ENCODE results near the gene KIF13A. TPM values are rescaled to one million over a fixed set of nuclear protein-coding genes. Genes with fewer than 3 reads are reported as not detected.

The KIF13A gene
- total and polyA plus RNA-seq, 2 donors from 2014 or later: 12.6 to 35.9 TPM

GRCh38 chr6:17855381-17855780 is 132.1 kb downstream of the KIF13A start:
- H3K27me3 ChIP-seq (ENCODE audit: control insufficient read depth, insufficient read depth, low read length): no peaks in the 10 kb centered on the region
- no peak overlapping the region for H3K27ac ChIP-seq (ENCODE audit: low read depth in 2 of 2, low read length in 2 of 2)
- no peaks in the 10 kb centered on the region for H3K9me3 ChIP-seq (ENCODE audit: control insufficient read depth in 2 of 3, insufficient read depth in 1 of 3, low read length in 3 of 3)
- H3K36me3 ChIP-seq (ENCODE audit: control insufficient read depth in 2 of 3, insufficient read depth in 3 of 3, low read length in 3 of 3): peaks cover 0 to under 1% (median 0%) of the 10 kb centered on the region in 3 donors
- FAIRE-seq (no peak), DNase-seq (no peak)
- H3K9ac ChIP-seq (ENCODE audit: low read length in 3 of 3): no peak overlapping the region
- intact Hi-C loops (cut with DNase I): no loop called here
- TF ChIP-seq, protein P1, sequence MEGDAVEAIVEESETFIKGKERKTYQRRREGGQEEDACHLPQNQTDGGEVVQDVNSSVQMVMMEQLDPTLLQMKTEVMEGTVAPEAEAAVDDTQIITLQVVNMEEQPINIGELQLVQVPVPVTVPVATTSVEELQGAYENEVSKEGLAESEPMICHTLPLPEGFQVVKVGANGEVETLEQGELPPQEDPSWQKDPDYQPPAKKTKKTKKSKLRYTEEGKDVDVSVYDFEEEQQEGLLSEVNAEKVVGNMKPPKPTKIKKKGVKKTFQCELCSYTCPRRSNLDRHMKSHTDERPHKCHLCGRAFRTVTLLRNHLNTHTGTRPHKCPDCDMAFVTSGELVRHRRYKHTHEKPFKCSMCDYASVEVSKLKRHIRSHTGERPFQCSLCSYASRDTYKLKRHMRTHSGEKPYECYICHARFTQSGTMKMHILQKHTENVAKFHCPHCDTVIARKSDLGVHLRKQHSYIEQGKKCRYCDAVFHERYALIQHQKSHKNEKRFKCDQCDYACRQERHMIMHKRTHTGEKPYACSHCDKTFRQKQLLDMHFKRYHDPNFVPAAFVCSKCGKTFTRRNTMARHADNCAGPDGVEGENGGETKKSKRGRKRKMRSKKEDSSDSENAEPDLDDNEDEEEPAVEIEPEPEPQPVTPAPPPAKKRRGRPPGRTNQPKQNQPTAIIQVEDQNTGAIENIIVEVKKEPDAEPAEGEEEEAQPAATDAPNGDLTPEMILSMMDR (IDR thresholded peaks at IDR 0.05; ENCODE audit: borderline replicate concordance, extremely low read depth, insufficient read depth): no peak
- H3K4me3 ChIP-seq (ENCODE audit: low read length in 3 of 3): no peak overlapping the region
- no peaks in the 10 kb centered on the region for H3K4me1 ChIP-seq (ENCODE audit: control insufficient read depth in 2 of 3, insufficient read depth in 2 of 3, low read depth in 1 of 3, low read length in 3 of 3)

DNA sequence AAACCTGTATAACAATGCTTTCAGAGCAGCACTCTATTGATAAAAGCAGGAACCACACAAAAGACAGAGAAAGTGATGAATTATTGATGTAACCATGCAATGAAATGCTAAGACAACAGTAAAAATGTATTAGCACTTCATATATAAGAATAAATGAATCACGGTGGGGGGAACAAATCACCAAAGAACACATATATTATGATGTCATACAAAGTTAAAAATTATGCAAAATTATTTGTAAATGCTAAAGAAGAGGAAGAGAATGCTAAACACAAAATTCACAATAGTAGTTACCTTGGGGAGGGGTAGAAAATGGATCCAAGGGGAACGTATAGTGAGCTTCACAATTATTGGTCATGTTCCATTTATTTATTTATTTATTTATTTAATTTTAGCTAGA is 133.9 kb downstream of the KIF13A start:
- Histone ChIP-seq H3K36me3 (ENCODE audit: control insufficient read depth in 2 of 3, insufficient read depth in 3 of 3, low read length in 3 of 3) (peaks cover 0 to 6% (median 5%) of the 10 kb centered on the region in 3 donors), H3K4me1 (ENCODE audit: control insufficient read depth in 2 of 3, insufficient read depth in 2 of 3, low read depth in 1 of 3, low read length in 3 of 3) (no peaks in the 10 kb centered on the region), H3K27me3 (ENCODE audit: control insufficient read depth, insufficient read depth, low read length) (no peaks in the 10 kb centered on the region), H3K27ac (ENCODE audit: low read depth in 2 of 2, low read length in 2 of 2) (no peak overlapping the region), H3K4me3 (ENCODE audit: low read length in 3 of 3) (no peak overlapping the region), H3K9ac (ENCODE audit: low read length in 3 of 3) (no peak overlapping the region), H3K9me3 (ENCODE audit: control insufficient read depth in 2 of 3, insufficient read depth in 1 of 3, low read length in 3 of 3) (no peaks in the 10 kb centered on the region)
- intact Hi-C loops (cut with DNase I): no loop called here
- DNase-seq: no peak
- no peak for FAIRE-seq
- TF ChIP-seq, protein P1 (IDR thresholded peaks at IDR 0.05; ENCODE audit: borderline replicate concordance, extremely low read depth, insufficient read depth): no peak

GRCh38 chr6:17851720-17852161 is 135.7 kb downstream of the KIF13A start:
- Histone ChIP-seq H3K36me3 (ENCODE audit: control insufficient read depth in 2 of 3, insufficient read depth in 3 of 3, low read length in 3 of 3) (peaks cover 0 to 8% (median 5%) of the 10 kb centered on the region in 3 donors), H3K4me3 (ENCODE audit: low read length in 3 of 3) (no peak overlapping the region), H3K9me3 (ENCODE audit: control insufficient read depth in 2 of 3, insufficient read depth in 1 of 3, low read length in 3 of 3) (no peaks in the 10 kb centered on the region), H3K27ac (ENCODE audit: low read depth in 2 of 2, low read length in 2 of 2) (no peak overlapping the region), H3K4me1 (ENCODE audit: control insufficient read depth in 2 of 3, insufficient read depth in 2 of 3, low read depth in 1 of 3, low read length in 3 of 3) (no peaks in the 10 kb centered on the region), H3K9ac (ENCODE audit: low read length in 3 of 3) (no peak overlapping the region), H3K27me3 (ENCODE audit: control insufficient read depth, insufficient read depth, low read length) (no peaks in the 10 kb centered on the region)
- DNase-seq (peak in 2 of 5 donors; percentile 19 to 43), FAIRE-seq (no peak)
- TF ChIP-seq, protein P1 (IDR thresholded peaks at IDR 0.05; ENCODE audit: borderline replicate concordance, extremely low read depth, insufficient read depth): no peak
- intact Hi-C loops (cut with DNase I): no loop called here

All from kidney (tissue), 14 donors.